Measurements from ENCODE around the gene BCAT1.

DNA sequence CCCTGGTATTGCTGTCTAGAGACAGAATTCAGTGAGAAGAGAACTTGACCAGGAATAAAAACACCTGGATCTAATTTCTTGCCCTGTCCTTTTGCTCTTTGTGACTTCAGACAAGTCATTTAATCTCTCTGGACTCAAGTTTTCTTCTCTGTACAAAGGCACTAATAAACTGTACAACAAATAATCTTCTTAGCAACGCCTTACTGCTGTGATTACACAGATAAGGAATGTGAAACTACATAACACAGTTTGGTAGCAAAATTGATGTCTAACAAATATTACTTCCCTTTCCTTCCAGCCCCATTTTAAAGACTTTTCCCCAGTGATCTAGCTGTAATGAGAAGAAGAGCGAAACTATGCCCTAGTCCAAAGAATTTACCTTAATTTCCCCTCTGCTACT, 69.3 kb downstream of the BCAT1 start:
- TF ChIP-seq, protein P1, sequence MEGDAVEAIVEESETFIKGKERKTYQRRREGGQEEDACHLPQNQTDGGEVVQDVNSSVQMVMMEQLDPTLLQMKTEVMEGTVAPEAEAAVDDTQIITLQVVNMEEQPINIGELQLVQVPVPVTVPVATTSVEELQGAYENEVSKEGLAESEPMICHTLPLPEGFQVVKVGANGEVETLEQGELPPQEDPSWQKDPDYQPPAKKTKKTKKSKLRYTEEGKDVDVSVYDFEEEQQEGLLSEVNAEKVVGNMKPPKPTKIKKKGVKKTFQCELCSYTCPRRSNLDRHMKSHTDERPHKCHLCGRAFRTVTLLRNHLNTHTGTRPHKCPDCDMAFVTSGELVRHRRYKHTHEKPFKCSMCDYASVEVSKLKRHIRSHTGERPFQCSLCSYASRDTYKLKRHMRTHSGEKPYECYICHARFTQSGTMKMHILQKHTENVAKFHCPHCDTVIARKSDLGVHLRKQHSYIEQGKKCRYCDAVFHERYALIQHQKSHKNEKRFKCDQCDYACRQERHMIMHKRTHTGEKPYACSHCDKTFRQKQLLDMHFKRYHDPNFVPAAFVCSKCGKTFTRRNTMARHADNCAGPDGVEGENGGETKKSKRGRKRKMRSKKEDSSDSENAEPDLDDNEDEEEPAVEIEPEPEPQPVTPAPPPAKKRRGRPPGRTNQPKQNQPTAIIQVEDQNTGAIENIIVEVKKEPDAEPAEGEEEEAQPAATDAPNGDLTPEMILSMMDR (IDR thresholded peaks at IDR 0.05): no peak
- no peak for TF ChIP-seq EZH2 (IDR thresholded peaks at IDR 0.05; ENCODE audit: borderline replicate concordance, insufficient read depth, low read depth, low read length, poor library complexity, severe bottlenecking)

Measured in B cell (primary cell).